GM12878 (cell line): ENCODE measurements around the gene MRC2.

ENCODE experiments used
- CTCF ChIP-seq, 3 experiments: IDR thresholded peaks in 2 of 3; conservative IDR thresholded peaks in 1 of 3; 2 replicates each; pipeline ENCODE4 v1.5.1; 2011; ENCODE audit warnings: low read depth in 3 of 3, low read length in 3 of 3, mild to moderate bottlenecking in 3 of 3, control low read depth in 2 of 3, moderate library complexity in 2 of 3, inconsistent platforms in 1 of 3, mixed read lengths in 1 of 3; ENCODE audit not compliant: control insufficient read depth in 2 of 3, insufficient read depth in 1 of 3; ENCODE audit errors: extremely low read depth in 1 of 3
- NR2C2 ChIP-seq: IDR thresholded peaks from 2 replicates; pipeline ENCODE4 v1.6.1; 2011; ENCODE audit warnings: borderline replicate concordance, low read depth; ENCODE audit not compliant: control insufficient read depth, insufficient read length
- POLR2A ChIP-seq: IDR thresholded peaks from 2 replicates; pipeline ENCODE4 v1.6.1; 2011; ENCODE audit warnings: low read depth, mild to moderate bottlenecking, low read length
- RFX5 ChIP-seq: IDR thresholded peaks from 2 replicates; pipeline ENCODE4 v1.6.1; 2011; ENCODE audit warnings: low read depth, low read length, improper control_type of control experiment

GRCh38 chr17:62681061-62681938 lies 53.8 kb downstream of the MRC2 start:
- TF ChIP-seq NR2C2 = no peak
- no peak for TF ChIP-seq RFX5
- TF ChIP-seq CTCF (IDR thresholded peaks at IDR 0.05 in 2 of 3, conservative IDR thresholded peaks at IDR 0.05 in 1 of 3; ENCODE audit: control insufficient read depth in 2 of 3, extremely low read depth in 1 of 3, insufficient read depth in 1 of 3, low read depth in 3 of 3, low read length in 3 of 3) = no peak
- no peak for TF ChIP-seq POLR2A
